GM23338 (cell line): ENCODE results near the gene EBLN1. TPM values are rescaled to one million over a fixed set of nuclear protein-coding genes. Genes with fewer than 3 reads are reported as not detected.
A peak's percentile ranks its signal among the peaks of the same experiment; 100 is the strongest.

ENCODE experiments used
- ATAC-seq: fragments of 200-7000 bp; cut with Tn5 transposase; 3 replicates; pipeline ENCODE4 v1.9.1; 2020
- DNase-seq: peaks from one replicate; pipeline ENCODE4 v3.0.0-alpha.2; 2015; ENCODE audit warnings: low spot score
- H2AFZ ChIP-seq: fragments of 200-600 bp; sonication (generic); 2 replicates; pipeline ENCODE4 v1.8.0; 2016; ENCODE audit warnings: antibody characterized with exemption, mild to moderate bottlenecking, moderate library complexity
- H3F3A ChIP-seq: fragments of 200-600 bp; sonication (generic); replicated peaks from 2 replicates; pipeline ENCODE4 v1.8.0; 2017; ENCODE audit warnings: antibody characterized with exemption, mixed run types, low read depth
- H3K27ac ChIP-seq: fragments of 200-600 bp; sonication (generic); 2 replicates; pipeline ENCODE4 v1.6.1; 2016; ENCODE audit warnings: low read depth
- H3K27me3 ChIP-seq: fragments of 200-600 bp; sonication (generic); 2 replicates; pipeline ENCODE4 v1.8.0; 2016; ENCODE audit warnings: mild to moderate bottlenecking, mixed run types, moderate library complexity; ENCODE audit not compliant: insufficient read depth
- H3K36me3 ChIP-seq: fragments of 200-600 bp; sonication (generic); 2 replicates; pipeline ENCODE4 v1.8.0; 2016; ENCODE audit warnings: mild to moderate bottlenecking; ENCODE audit not compliant: insufficient read depth
- H3K4me1 ChIP-seq: fragments of 200-600 bp; sonication (generic); 2 replicates; pipeline ENCODE4 v1.8.0; 2016; ENCODE audit warnings: mild to moderate bottlenecking, moderate library complexity; ENCODE audit not compliant: insufficient read depth
- H3K4me2 ChIP-seq: fragments of 200-600 bp; sonication (generic); 2 replicates; pipeline ENCODE4 v1.7.1; 2017; ENCODE audit warnings: mixed run types
- H3K4me3 ChIP-seq: fragments of 200-600 bp; sonication (generic); 2 replicates; pipeline ENCODE4 v1.6.1; 2016; ENCODE audit warnings: mixed run types
- H3K79me2 ChIP-seq: fragments of 200-600 bp; sonication (generic); replicated peaks from 2 replicates; pipeline ENCODE4 v1.8.0; 2017; ENCODE audit warnings: mild to moderate bottlenecking; ENCODE audit not compliant: insufficient read depth
- H3K9me2 ChIP-seq: fragments of 200-600 bp; sonication (generic); 2 replicates; pipeline ENCODE4 v1.8.0; 2017; ENCODE audit not compliant: insufficient read depth
- H4K20me1 ChIP-seq: fragments of 200-600 bp; sonication (generic); replicated peaks from 2 replicates; pipeline ENCODE4 v1.8.0; 2017; ENCODE audit warnings: mild to moderate bottlenecking; ENCODE audit not compliant: insufficient read depth
- H3K27ac Mint-ChIP-seq: 2 replicates; pipeline ENCODE4 v1.8.0; 2020; ENCODE audit warnings: inconsistent platforms, mild to moderate bottlenecking, moderate library complexity, mixed read lengths
- H3K27me3 Mint-ChIP-seq: 3 replicates; pipeline ENCODE4 v1.8.0; 2022; ENCODE audit warnings: low read depth, mild to moderate bottlenecking, moderate library complexity, mixed read lengths, inconsistent platforms; ENCODE audit not compliant: insufficient read depth, poor library complexity
- H3K36me3 Mint-ChIP-seq: 3 replicates; pipeline ENCODE4 v1.8.0; 2021; ENCODE audit warnings: low read depth, mild to moderate bottlenecking, inconsistent platforms, moderate library complexity, mixed read lengths
- H3K4me1 Mint-ChIP-seq: 3 replicates; pipeline ENCODE4 v1.8.0; 2020; ENCODE audit warnings: mild to moderate bottlenecking, inconsistent platforms, mixed read lengths
- H3K4me3 Mint-ChIP-seq: 3 replicates; pipeline ENCODE4 v1.8.0; 2021; ENCODE audit warnings: moderate library complexity, mild to moderate bottlenecking, inconsistent platforms, mixed read lengths
- H3K9me3 Mint-ChIP-seq: 3 replicates; pipeline ENCODE4 v1.8.0; 2020; ENCODE audit warnings: moderate library complexity, mild to moderate bottlenecking, inconsistent platforms, mixed read lengths
- CTCF ChIP-seq, 2 experiments: fragments of 200-600 bp in 1 of 2; sonication (generic) in 1 of 2; conservative IDR thresholded peaks; 2 replicates each; pipeline versions ENCODE4 v1.5.1 to v1.6.1; 2016 to 2017; ENCODE audit warnings: antibody characterized with exemption in 2 of 2, low read depth in 2 of 2, mild to moderate bottlenecking in 2 of 2, moderate library complexity in 1 of 2
- ETS1 ChIP-seq: IDR thresholded peaks from 2 replicates; pipeline ENCODE4 v1.6.1; 2016; ENCODE audit warnings: antibody characterized with exemption
- EZH2 ChIP-seq: fragments of 200-600 bp; sonication (generic); IDR thresholded peaks from one replicate; pipeline ENCODE4 v1.8.0; 2017; ENCODE audit warnings: antibody characterized with exemption, mild to moderate bottlenecking, low read depth; ENCODE audit not compliant: unreplicated experiment
- EZH2phosphoT487 ChIP-seq: fragments of 200-600 bp; sonication (generic); IDR thresholded peaks from one replicate; pipeline ENCODE4 v1.8.1; 2018; ENCODE audit warnings: antibody characterized with exemption; ENCODE audit not compliant: unreplicated experiment
- JUNB ChIP-seq: IDR thresholded peaks from one replicate; pipeline ENCODE4 v1.6.1; 2016; ENCODE audit warnings: antibody characterized with exemption; ENCODE audit not compliant: unreplicated experiment
- NANOG ChIP-seq: IDR thresholded peaks from 2 replicates; pipeline ENCODE4 v1.6.1; 2016; ENCODE audit warnings: antibody characterized with exemption, borderline replicate concordance
- POLR2AphosphoS5 ChIP-seq: IDR thresholded peaks from 2 replicates; pipeline ENCODE4 v1.6.1; 2016; ENCODE audit warnings: antibody characterized with exemption, low read depth
- REST ChIP-seq: IDR thresholded peaks from one replicate; pipeline ENCODE4 v1.6.1; 2018; ENCODE audit warnings: antibody characterized with exemption; ENCODE audit not compliant: unreplicated experiment
- STAT1 ChIP-seq: IDR thresholded peaks from one replicate; pipeline ENCODE4 v1.6.1; 2016; ENCODE audit warnings: antibody characterized with exemption; ENCODE audit not compliant: unreplicated experiment
- ZNF331 ChIP-seq: fragments of 250-450 bp; sonication (Bioruptor Pico); IDR thresholded peaks from 2 replicates; pipeline ENCODE4 v1.5.0; 2020; ENCODE audit warnings: low read depth, mild to moderate bottlenecking, moderate library complexity
- polyA plus RNA-seq: library from polyadenylated mRNA; unstranded; fragments of >200 nt; fragmentation: Nextera tagmentation; extraction: Ambion mirVana; gene quantifications from 2 replicates; pipeline ENCODE4 v1.2.1, GENCODE V29; 2016
- total RNA-seq: library from RNA; depleted of rRNA; stranded (reverse); fragments of >200 nt; shearing (Covaris generic); gene quantifications from 2 replicates; pipeline ENCODE4 v1.2.3, GENCODE V29; 2014

The EBLN1 gene
- total and polyA plus RNA-seq, 2 experiments from 2014 or later = not detected

GRCh38 chr10:22251751-22252223 is 34.0 kb upstream of the EBLN1 start (continued):
- no peak for TF ChIP-seq REST

GRCh38 chr10:22250897-22251660 is 33.3 kb upstream of the EBLN1 start:
- H3K4me1 Mint-ChIP-seq = peaks cover 9% of the 10 kb centered on the region
- Histone ChIP-seq H2AFZ (peak overlapping the region; percentile 94; the same call in 1 of the 2 replicates), H3K79me2 (no peaks in the 10 kb centered on the region), H3K36me3 (no peaks in the 10 kb centered on the region), H3K27ac (no peak overlapping the region), H3K4me2 (peak overlapping the region; percentile 94), H3K4me3 (peak overlapping the region; percentile 72), H3F3A (0 out of 2 replicates have a peak, but pooled peaks cover 4% of the 10 kb centered on the region), H3K4me1 (peaks cover 9% of the 10 kb centered on the region), H3K27me3 (peaks cover 90% of the 10 kb centered on the region), H4K20me1 (no peaks in the 10 kb centered on the region), H3K9me2 (no peaks in the 10 kb centered on the region)
- H3K27me3 Mint-ChIP-seq = peaks cover 64% of the 10 kb centered on the region
- peak overlapping the region; percentile 87 for H3K4me3 Mint-ChIP-seq
- H3K27ac Mint-ChIP-seq = no peak overlapping the region
- DNase-seq (no peak), ATAC-seq (no peak)
- no peaks in the 10 kb centered on the region for H3K9me3 Mint-ChIP-seq
- H3K36me3 Mint-ChIP-seq = no peaks in the 10 kb centered on the region
- no peak for TF ChIP-seq POLR2AphosphoS5
- no peak for TF ChIP-seq STAT1
- no peak for TF ChIP-seq REST
- no peak for TF ChIP-seq EZH2
- TF ChIP-seq ZNF331 = no peak
- no peak for TF ChIP-seq EZH2phosphoT487
- TF ChIP-seq ETS1 = no peak
- TF ChIP-seq CTCF (conservative IDR thresholded peaks at IDR 0.05; ENCODE audit: low read depth in 2 of 2) = no peak
- no peak for TF ChIP-seq NANOG
- TF ChIP-seq JUNB = no peak
